Stimulated activated naive CD8-positive, alpha-beta T cell treated with anti-CD3 and anti-CD28 coated beads, Interleukin-15, amount 100 ng/mL, for 72 hours (primary cell): ENCODE data around the gene SPNS1.
"Not testable (repeated sequence)": the region's sequence is repeated elsewhere in the genome, so short reads cannot be mapped to it uniquely, and the experiment has no call there.

Experiments used
- ATAC-seq: fragments of 150-1000 bp; cut with Tn5 transposase; 2 replicates; pipeline ENCODE4 v1.10.0; 2021; ENCODE audit warnings: mild to moderate bottlenecking, moderate library complexity
- DNase-seq, 2 donors: peaks; one replicate each; pipeline ENCODE4 v3.0.0; 2021 to 2022
- H3K27ac Mint-ChIP-seq, 2 donors: one replicate each; pipeline ENCODE4 v1.8.0; 2022; ENCODE audit warnings: mild to moderate bottlenecking in 2 of 2, mixed read lengths in 2 of 2, moderate library complexity in 2 of 2
- H3K27me3 Mint-ChIP-seq: one replicate; pipeline ENCODE4 v1.8.0; 2022; ENCODE audit warnings: mixed read lengths
- H3K4me1 Mint-ChIP-seq: one replicate; pipeline ENCODE4 v1.8.0; 2022; ENCODE audit warnings: mild to moderate bottlenecking, mixed read lengths
- H3K4me3 Mint-ChIP-seq, 2 donors: one replicate each; pipeline ENCODE4 v1.8.0; 2022; ENCODE audit warnings: mild to moderate bottlenecking in 2 of 2, mixed read lengths in 2 of 2, moderate library complexity in 1 of 2
- H3K9me3 Mint-ChIP-seq, 2 donors: one replicate each; pipeline ENCODE4 v1.8.0; 2022; ENCODE audit warnings: mixed read lengths in 2 of 2

SPNS1 gene, protein sequence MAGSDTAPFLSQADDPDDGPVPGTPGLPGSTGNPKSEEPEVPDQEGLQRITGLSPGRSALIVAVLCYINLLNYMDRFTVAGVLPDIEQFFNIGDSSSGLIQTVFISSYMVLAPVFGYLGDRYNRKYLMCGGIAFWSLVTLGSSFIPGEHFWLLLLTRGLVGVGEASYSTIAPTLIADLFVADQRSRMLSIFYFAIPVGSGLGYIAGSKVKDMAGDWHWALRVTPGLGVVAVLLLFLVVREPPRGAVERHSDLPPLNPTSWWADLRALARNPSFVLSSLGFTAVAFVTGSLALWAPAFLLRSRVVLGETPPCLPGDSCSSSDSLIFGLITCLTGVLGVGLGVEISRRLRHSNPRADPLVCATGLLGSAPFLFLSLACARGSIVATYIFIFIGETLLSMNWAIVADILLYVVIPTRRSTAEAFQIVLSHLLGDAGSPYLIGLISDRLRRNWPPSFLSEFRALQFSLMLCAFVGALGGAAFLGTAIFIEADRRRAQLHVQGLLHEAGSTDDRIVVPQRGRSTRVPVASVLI

DNA sequence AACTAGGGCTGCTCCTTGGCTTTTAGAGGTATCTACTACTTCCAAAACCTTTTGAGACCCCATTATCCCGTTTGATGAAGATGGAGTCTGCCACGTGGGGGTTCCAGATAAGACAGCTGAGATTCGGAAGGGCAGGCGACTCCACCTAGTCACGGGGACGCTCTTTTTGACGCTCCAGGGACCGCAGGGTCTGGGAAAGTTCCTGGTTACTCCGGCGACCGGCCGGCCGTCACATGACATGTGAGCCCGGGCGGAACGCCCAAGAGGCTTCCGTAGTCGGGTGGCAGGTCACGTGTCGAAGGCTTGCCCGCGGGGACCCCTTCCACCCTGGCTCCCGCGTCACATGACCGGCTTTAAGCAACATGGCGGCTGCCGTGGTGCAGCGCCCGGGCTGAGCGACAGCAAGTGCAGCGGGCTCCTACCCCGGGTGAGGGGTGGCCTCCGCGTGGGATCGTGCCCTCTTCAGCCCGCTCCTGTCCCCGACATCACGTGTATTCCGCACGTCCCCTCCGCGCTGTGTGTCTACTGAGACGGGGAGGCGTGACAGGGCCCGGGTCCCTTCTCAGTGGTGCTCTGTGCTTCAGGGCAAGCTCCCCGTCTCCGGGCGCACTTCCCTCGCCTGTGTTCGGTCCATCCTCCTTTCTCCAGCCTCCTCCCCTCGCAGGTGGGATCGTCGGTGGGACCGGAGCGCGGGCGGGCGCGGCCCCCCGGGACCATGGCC is at the start of gene SPNS1:
SPNS1 (plus strand) TSS at position 342 of the 721 bp plus-strand sequence; CDS start at position 716, 374 bp downstream.
- peak within 1 kb of the TSS; percentile 95 for H3K4me3 Mint-ChIP-seq
- ATAC-seq (peak; percentile 97), DNase-seq (peak; percentile 91 to 96)
- peaks cover 48% of the 10 kb centered on the region for H3K4me1 Mint-ChIP-seq
- H3K9me3 Mint-ChIP-seq = no peaks in the 10 kb centered on the region
- H3K27ac Mint-ChIP-seq = peak within 1 kb of the TSS; percentile 98
- no peaks in the 10 kb centered on the region for H3K27me3 Mint-ChIP-seq

DNA sequence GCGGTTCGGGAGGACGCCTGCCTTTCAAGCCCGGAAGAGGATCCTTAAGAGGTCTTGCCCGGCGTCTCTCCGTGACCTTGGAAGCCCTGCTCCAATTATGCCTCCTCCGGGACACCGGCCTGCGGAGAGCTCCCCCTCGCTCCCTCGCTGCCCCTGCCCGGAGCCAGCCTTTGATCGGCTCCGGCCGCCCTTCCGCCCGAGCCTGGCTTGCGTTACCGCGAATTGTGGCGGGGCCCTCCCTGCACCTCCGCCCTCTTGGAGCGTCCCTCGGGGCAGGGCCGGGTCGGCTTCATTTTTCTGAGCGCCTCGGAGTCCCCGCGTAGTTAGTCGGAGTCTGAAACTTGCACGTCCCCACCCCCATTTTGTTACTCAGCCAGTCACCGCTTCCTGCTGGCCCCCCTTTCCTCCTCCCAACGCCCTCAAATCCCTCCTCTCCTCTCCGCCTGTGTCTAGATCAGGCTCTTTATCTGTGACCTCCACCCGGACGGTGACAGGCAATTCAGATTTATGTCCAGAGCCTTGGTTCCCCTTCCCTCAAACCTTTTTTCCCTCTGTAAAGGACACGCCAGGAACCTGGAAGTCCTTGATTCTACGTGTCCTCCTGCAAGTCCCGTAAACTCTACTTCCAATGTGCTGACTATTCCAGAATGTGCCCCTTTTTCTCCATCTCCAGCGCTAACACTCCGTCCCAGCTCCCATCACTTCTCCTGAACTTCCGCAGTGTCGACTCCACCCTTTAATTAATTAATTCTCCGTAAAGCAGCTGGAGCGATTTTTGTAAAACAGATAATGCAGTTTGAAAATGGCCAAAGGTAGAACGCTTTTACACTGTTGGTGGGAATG is 49.0 kb upstream of the SPNS1 start:
- ATAC-seq = peak; percentile 88
- Mint-ChIP-seq H3K4me3 (peak overlapping the region; percentile 88 to 95), H3K27ac (peak overlapping the region; percentile 95 to 98), H3K27me3 (no peaks in the 10 kb centered on the region), H3K9me3 (no peaks in the 10 kb centered on the region), H3K4me1 (peaks cover 25% of the 10 kb centered on the region)
- DNase-seq = peak; percentile 93 to 94

DNA sequence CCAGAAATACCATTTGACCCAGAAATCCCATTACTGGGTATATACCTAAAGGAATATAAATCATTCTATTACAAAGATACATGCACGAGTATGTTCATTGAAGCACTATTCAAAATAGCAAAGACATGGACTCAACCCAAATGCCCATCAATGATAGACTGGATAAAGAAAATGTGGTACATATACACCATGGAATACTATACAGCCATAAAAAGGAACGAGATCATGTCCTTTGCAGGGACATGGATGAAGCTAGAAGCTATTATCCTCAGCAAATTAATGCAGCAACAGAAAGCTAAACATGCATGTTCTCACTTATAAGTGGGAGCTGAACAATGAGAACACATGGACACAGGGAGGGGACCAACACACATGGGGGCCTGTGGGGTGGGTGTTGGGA is 48.3 kb upstream of the SPNS1 start:
- ATAC-seq, DNase-seq, H3K9me3 Mint-ChIP-seq, H3K27me3 Mint-ChIP-seq: not testable (repeated sequence)
- H3K4me3 Mint-ChIP-seq = peak overlapping the region; percentile 88 to 95
- H3K4me1 Mint-ChIP-seq = peaks cover 31% of the 10 kb centered on the region
- peak overlapping the region; percentile 95 to 98 for H3K27ac Mint-ChIP-seq

DNA sequence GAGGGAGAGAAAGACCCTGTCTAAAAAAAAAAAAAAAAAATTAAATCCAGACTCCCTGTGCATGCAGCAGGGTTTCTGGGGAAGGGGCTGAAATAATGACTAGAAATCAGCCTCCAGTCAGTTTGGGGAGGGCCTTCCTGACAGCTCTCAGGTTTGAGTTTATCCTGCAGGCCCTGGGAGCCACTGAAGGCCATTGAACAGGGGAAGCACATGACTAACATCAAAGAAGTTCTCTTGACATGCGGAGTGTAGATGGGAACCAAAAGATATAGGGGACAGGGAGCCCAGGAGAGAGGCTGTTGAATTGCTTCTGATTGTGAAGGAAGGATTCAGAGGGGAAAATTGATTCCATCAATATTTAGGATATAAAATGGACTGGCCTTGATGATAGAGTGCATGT is 46.8 kb upstream of the SPNS1 start:
- H3K9me3 Mint-ChIP-seq = no peaks in the 10 kb centered on the region

DNA sequence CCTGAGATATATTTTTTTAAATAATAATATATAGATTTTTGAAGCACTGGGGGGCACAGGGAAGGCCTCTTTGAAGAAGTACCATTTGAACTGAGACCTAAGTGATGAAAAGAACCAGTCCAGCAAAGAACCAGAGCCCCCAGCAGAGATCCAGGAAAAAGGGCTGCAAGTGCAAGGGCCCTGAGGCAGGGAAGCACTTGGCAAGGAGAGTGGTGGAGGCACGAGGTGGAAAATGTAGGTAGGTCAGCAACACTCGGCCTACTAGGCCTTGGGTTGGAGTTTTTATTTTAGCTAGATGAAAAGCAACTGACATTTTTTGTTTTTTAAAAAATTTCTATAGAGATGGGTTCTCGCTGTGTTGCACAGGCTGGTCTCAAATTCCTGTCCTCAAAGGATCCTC is 44.4 kb upstream of the SPNS1 start:
- peak overlapping the region; percentile 96 for H3K27ac Mint-ChIP-seq
- H3K4me1 Mint-ChIP-seq = peaks cover 38% of the 10 kb centered on the region
- peak overlapping the region; percentile 7 to 13 for H3K4me3 Mint-ChIP-seq
- ATAC-seq = no peak
- H3K27me3 Mint-ChIP-seq = no peaks in the 10 kb centered on the region
- DNase-seq = no peak
- H3K9me3 Mint-ChIP-seq = no peaks in the 10 kb centered on the region

More for the DNA sequence above, 46.8 kb upstream of the SPNS1 start:
- no peaks in the 10 kb centered on the region for H3K27me3 Mint-ChIP-seq
- ATAC-seq = no peak
- H3K4me3 Mint-ChIP-seq = no peak overlapping the region
- peaks cover 46% of the 10 kb centered on the region for H3K4me1 Mint-ChIP-seq
- H3K27ac Mint-ChIP-seq = no peak overlapping the region
- DNase-seq = no peak

DNA sequence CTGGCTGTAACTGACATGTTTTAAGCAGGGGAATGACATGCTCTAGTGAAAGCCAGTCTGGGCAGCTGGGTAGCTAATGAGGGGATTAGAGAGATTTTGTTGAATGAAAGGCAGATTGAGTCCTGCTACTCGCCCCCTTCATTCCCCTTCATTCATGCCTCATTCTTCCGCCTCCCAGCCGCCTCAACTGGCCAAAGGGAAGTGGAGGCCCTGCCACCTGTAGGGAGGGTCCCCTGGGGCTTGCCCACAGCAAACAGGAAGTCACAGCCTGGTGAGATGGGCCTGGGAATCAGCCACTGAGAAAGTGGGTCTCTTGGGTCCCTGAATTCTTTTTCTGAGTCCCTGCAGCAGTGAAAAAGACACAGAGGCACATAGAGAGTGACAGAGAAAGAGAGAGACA is 43.9 kb upstream of the SPNS1 start:
- Mint-ChIP-seq H3K27ac (peak overlapping the region; percentile 96), H3K27me3 (no peaks in the 10 kb centered on the region), H3K4me1 (peaks cover 41% of the 10 kb centered on the region), H3K9me3 (no peaks in the 10 kb centered on the region), H3K4me3 (peak overlapping the region; percentile 7 to 72)
- DNase-seq = peak in 1 of 2 donors; percentile 51
- peak; percentile 80 for ATAC-seq

DNA sequence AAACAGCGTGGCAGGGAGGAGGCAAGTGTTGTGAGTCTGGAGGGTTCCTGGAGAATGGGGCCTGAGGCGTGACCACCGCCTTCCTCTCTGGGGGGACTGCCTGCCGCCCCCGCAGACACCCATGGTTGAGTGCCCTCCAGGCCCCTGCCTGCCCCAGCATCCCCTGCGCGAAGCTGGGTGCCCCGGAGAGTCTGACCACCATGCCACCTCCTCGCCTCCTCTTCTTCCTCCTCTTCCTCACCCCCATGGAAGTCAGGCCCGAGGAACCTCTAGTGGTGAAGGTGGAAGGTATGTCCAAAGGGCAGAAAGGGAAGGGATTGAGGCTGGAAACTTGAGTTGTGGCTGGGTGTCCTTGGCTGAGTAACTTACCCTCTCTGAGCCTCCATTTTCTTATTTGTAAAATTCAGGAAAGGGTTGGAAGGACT is 42.8 kb upstream of the SPNS1 start, which contains the start of gene CD19:
CD19 (plus strand) TSS at position 171 of the 425 bp plus-strand sequence; CDS start at position 201, 30 bp downstream.
- Mint-ChIP-seq H3K4me3 (peak within 1 kb of the TSS; percentile 7 to 72), H3K4me1 (peaks cover 46% of the 10 kb centered on the region)

DNA sequence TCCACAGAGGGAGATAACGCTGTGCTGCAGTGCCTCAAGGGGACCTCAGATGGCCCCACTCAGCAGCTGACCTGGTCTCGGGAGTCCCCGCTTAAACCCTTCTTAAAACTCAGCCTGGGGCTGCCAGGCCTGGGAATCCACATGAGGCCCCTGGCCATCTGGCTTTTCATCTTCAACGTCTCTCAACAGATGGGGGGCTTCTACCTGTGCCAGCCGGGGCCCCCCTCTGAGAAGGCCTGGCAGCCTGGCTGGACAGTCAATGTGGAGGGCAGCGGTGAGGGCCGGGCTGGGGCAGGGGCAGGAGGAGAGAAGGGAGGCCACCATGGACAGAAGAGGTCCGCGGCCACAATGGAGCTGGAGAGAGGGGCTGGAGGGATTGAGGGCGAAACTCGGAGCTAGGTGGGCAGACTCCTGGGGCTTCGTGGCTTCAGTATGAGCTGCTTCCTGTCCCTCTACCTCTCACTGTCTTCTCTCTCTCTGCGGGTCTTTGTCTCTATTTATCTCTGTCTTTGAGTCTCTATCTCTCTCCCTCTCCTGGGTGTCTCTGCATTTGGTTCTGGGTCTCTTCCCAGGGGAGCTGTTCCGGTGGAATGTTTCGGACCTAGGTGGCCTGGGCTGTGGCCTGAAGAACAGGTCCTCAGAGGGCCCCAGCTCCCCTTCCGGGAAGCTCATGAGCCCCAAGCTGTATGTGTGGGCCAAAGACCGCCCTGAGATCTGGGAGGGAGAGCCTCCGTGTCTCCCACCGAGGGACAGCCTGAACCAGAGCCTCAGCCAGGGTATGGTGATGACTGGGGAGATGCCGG is 42.0 kb upstream of the SPNS1 start:
- no peaks in the 10 kb centered on the region for H3K9me3 Mint-ChIP-seq
- H3K27ac Mint-ChIP-seq = peak overlapping the region in 1 of 2 donors; percentile 88
- no peaks in the 10 kb centered on the region for H3K27me3 Mint-ChIP-seq
- DNase-seq = no peak
- H3K4me3 Mint-ChIP-seq = no peak overlapping the region
- peaks cover 48% of the 10 kb centered on the region for H3K4me1 Mint-ChIP-seq
- no peak for ATAC-seq

More for the DNA sequence above, 42.8 kb upstream of the SPNS1 start, which contains the start of gene CD19:
- no peak for ATAC-seq
- Mint-ChIP-seq H3K9me3 (no peaks in the 10 kb centered on the region), H3K27ac (peak within 1 kb of the TSS; percentile 96), H3K27me3 (no peaks in the 10 kb centered on the region)
- DNase-seq = no peak

DNA sequence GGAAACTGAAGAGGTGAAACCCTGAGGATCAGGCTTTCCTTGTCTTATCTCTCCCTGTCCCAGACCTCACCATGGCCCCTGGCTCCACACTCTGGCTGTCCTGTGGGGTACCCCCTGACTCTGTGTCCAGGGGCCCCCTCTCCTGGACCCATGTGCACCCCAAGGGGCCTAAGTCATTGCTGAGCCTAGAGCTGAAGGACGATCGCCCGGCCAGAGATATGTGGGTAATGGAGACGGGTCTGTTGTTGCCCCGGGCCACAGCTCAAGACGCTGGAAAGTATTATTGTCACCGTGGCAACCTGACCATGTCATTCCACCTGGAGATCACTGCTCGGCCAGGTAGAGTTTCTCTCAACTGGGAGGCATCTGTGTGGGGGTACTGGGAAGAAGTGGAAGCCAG is 41.4 kb upstream of the SPNS1 start:
- Mint-ChIP-seq H3K27ac (no peak overlapping the region), H3K4me3 (no peak overlapping the region), H3K4me1 (peaks cover 48% of the 10 kb centered on the region)

DNA sequence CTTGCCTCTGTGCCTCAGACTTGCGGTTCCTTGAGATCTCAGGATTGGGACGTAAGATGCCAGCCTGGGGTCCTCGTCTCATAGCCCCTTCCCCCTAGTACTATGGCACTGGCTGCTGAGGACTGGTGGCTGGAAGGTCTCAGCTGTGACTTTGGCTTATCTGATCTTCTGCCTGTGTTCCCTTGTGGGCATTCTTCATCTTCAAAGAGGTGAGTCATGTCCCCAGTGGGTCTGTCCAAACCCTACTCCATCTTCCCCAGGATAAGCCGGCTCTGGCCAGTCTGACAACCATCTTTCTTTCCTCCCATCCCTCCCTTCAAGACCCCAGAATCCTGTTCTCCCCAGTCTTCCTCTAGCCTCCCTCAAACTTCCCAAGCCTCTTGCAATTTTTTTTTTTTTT is 39.2 kb upstream of the SPNS1 start:
- Mint-ChIP-seq H3K27ac (no peak overlapping the region), H3K4me1 (peaks cover 43% of the 10 kb centered on the region), H3K9me3 (no peaks in the 10 kb centered on the region), H3K4me3 (peak overlapping the region; percentile 45 to 74), H3K27me3 (no peaks in the 10 kb centered on the region)
- no peak for DNase-seq
- ATAC-seq = no peak

More for the DNA sequence above, 41.4 kb upstream of the SPNS1 start:
- Mint-ChIP-seq H3K27me3 (no peaks in the 10 kb centered on the region), H3K9me3 (no peaks in the 10 kb centered on the region)
- ATAC-seq (no peak), DNase-seq (no peak)

DNA sequence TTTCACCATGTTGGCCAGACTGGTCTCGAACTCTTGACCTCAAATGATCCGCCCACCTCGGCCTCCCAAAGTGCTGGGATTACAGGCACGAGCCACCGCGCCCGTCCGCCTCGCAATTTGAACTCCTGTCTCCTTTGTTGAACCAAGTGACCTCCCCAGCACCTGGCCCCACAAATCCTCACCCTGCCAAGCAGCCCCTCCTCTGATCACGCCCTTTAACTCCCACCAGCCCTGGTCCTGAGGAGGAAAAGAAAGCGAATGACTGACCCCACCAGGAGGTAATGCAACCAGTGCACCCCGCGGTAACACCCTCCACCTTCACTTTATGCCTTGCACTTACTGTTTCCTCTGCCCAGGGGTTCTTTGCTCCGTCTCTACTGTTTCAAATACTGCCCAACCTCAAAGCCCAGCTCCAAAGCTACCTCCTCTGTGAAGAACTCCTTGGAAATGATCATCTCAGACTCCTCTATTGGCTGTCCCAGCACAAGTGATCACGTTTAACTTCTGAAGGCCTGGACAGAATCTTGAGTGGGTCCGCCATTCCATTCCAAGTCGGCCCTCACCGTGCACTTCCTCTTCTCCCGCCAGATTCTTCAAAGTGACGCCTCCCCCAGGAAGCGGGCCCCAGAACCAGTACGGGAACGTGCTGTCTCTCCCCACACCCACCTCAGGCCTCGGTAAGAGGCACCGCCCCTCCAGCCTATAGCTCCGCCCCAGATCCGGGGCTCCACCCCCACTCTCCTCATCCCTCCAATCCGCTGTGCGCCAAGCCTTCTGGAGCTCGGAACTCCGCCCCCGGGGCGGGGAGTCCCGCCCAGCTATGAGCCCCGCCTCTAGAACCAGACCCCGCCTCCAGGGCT is 38.4 kb upstream of the SPNS1 start:
- H3K9me3 Mint-ChIP-seq = no peaks in the 10 kb centered on the region
- H3K27me3 Mint-ChIP-seq = no peaks in the 10 kb centered on the region
- peak overlapping the region; percentile 74 to 78 for H3K4me3 Mint-ChIP-seq
- DNase-seq (peak; percentile 91 to 94), ATAC-seq (peak; percentile 97)
- peak overlapping the region in 1 of 2 donors; percentile 54 for H3K27ac Mint-ChIP-seq
- peaks cover 35% of the 10 kb centered on the region for H3K4me1 Mint-ChIP-seq

DNA sequence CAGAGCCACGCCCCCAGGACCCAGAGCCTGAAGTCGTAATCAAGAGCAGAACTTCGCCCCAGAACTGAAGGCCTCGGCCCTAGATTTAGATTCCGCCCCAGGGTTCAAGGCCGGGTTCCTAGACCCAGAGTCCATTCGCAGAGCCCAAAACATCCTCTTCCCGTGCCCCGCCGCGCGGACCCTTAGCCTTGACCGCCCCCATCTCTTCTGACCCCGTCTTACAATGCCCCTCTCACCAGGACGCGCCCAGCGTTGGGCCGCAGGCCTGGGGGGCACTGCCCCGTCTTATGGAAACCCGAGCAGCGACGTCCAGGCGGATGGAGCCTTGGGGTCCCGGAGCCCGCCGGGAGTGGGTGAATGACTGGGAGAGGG is 37.8 kb upstream of the SPNS1 start:
- Mint-ChIP-seq H3K4me3 (peak overlapping the region; percentile 74 to 78), H3K9me3 (no peaks in the 10 kb centered on the region), H3K27ac (peak overlapping the region in 1 of 2 donors; percentile 54), H3K27me3 (no peaks in the 10 kb centered on the region), H3K4me1 (peaks cover 30% of the 10 kb centered on the region)
- ATAC-seq = peak; percentile 9
- no peak for DNase-seq

DNA sequence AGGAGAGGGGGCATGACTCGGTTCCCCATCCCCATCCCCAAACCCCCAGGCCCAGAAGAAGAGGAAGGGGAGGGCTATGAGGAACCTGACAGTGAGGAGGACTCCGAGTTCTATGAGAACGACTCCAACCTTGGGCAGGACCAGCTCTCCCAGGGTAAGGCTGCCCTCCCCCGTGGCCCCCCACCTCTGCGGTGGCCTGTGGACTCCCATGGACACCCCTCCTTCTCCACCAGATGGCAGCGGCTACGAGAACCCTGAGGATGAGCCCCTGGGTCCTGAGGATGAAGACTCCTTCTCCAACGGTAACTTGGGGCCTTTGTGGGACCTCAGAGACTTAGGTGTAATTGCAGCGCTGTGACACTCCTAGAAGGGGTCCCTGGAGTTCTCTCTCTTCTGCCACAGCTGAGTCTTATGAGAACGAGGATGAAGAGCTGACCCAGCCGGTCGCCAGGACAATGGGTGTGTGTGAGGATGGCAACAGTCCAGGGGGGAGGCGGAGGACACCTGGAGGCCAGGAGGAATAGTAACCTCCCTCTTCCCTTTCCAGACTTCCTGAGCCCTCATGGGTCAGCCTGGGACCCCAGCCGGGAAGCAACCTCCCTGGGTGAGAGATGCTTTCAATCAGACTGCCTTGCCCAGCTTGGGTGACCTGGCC is 37.2 kb upstream of the SPNS1 start:
- no peaks in the 10 kb centered on the region for H3K9me3 Mint-ChIP-seq
- ATAC-seq = no peak
- no peak for DNase-seq
- H3K27me3 Mint-ChIP-seq = no peaks in the 10 kb centered on the region
- H3K27ac Mint-ChIP-seq = no peak overlapping the region
- peaks cover 24% of the 10 kb centered on the region for H3K4me1 Mint-ChIP-seq
- no peak overlapping the region for H3K4me3 Mint-ChIP-seq
